ENCODE results near the gene COMTD1. TPM values are rescaled to one million over a fixed set of nuclear protein-coding genes. Genes with fewer than 3 reads are reported as not detected.
"Not testable (repeated sequence)": the region's sequence is repeated elsewhere in the genome, so short reads cannot be mapped to it uniquely, and the experiment has no call there.

Gene COMTD1
- total RNA-seq, 2 experiments from 2014 or later: 37.7 to 47.2 TPM

- H3K27ac ChIP-seq (ENCODE audit: low read depth, low read length, poor library complexity, severe bottlenecking): no peak overlapping the region
- H3K9me2 ChIP-seq (ENCODE audit: insufficient read depth, low read length): no peaks in the 10 kb centered on the region
- no TSS peak for BruUV-seq (replicated peaks)
- H3K4me3 ChIP-seq (ENCODE audit: low read depth, low read length, poor library complexity, severe bottlenecking): no peak overlapping the region
- intact Hi-C loops (cut with micrococcal nuclease; ENCODE audit: unreplicated experiment): no loop called here
- no peaks in the 10 kb centered on the region for H3K9me3 ChIP-seq (ENCODE audit: low read length)
- DNase-seq (ENCODE audit: low spot score): no peak
- no peak overlapping the region for H3K4me2 ChIP-seq (ENCODE audit: low read length)
- TF ChIP-seq EZH2phosphoT487 (IDR thresholded peaks at IDR 0.05; ENCODE audit: borderline replicate concordance, low read depth, low read length) (no peak), CTCF (conservative IDR thresholded peaks at IDR 0.05; ENCODE audit: low read length) (no peak)
- no peaks in the 10 kb centered on the region for H3K36me3 ChIP-seq (ENCODE audit: insufficient read depth, low read length)
- H4K20me1 ChIP-seq (ENCODE audit: insufficient read depth, low read length): no peaks in the 10 kb centered on the region
- POLR2A ChIA-PET: interaction anchor here (0.6 to 1.1 kb wide), 2 partner anchors 28 to 91 kb away, joined by 3 to 4 read pairs; no protein-coding TSS in a partner anchor
- H2AFZ ChIP-seq (ENCODE audit: low read length): no peak overlapping the region
- CTCF ChIA-PET (ENCODE audit: unreplicated experiment): no interaction called here
- peaks cover 8% of the 10 kb centered on the region for H3K4me1 ChIP-seq (ENCODE audit: insufficient read depth, low read length, poor library complexity, severe bottlenecking)
- H3K79me2 ChIP-seq (ENCODE audit: insufficient read depth, low read depth, low read length): peaks cover 2% of the 10 kb centered on the region
These were observed 29.8 kb downstream of the COMTD1 start for GRCh38 chr10:75205908-75206307.

DNA sequence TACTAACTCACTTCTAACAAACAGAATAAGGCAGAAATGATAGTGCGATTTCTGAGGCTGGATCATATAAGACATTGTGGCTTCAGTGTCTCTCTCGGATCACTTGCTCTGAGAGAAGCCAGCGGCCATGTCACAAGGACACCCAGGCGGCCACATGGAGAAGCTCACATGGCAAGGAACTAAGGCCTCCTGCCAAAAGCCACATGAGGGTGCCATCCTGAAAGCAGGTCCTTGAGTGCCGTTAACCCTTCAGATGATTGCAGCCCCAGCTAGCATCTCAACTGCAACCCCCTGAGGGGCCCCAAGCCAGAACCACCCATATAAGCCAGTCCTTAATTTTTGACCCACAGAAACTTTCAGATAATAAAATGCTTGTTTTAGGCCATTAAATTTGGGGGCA lies 32.0 kb downstream of the COMTD1 start:
- no peak overlapping the region for H3K4me3 ChIP-seq (ENCODE audit: low read depth, low read length, poor library complexity, severe bottlenecking)
- intact Hi-C loops (cut with micrococcal nuclease; ENCODE audit: unreplicated experiment): no loop called here
- ChIA-PET POLR2A (interaction anchor here (0.7 kb wide), 1 partner anchor 72 kb away, joined by 3 read pairs; no protein-coding TSS in a partner anchor), CTCF (ENCODE audit: unreplicated experiment) (interaction anchor here (1.1 kb wide), 1 partner anchor 15 kb away, joined by 3 read pairs; no protein-coding TSS in a partner anchor)
- no peaks in the 10 kb centered on the region for H3K36me3 ChIP-seq (ENCODE audit: insufficient read depth, low read length)
- H2AFZ ChIP-seq (ENCODE audit: low read length): no peak overlapping the region
- no peaks in the 10 kb centered on the region for H3K4me1 ChIP-seq (ENCODE audit: insufficient read depth, low read length, poor library complexity, severe bottlenecking)
- TF ChIP-seq EZH2phosphoT487 (IDR thresholded peaks at IDR 0.05; ENCODE audit: borderline replicate concordance, low read depth, low read length) (no peak), CTCF (conservative IDR thresholded peaks at IDR 0.05; ENCODE audit: low read length) (no peak)
- H4K20me1 ChIP-seq (ENCODE audit: insufficient read depth, low read length): no peaks in the 10 kb centered on the region
- no peaks in the 10 kb centered on the region for H3K79me2 ChIP-seq (ENCODE audit: insufficient read depth, low read depth, low read length)
- no peak overlapping the region for H3K27ac ChIP-seq (ENCODE audit: low read depth, low read length, poor library complexity, severe bottlenecking)
- no TSS peak for BruUV-seq (replicated peaks)
- H3K9me3 ChIP-seq (ENCODE audit: low read length): no peaks in the 10 kb centered on the region
- H3K9me2 ChIP-seq (ENCODE audit: insufficient read depth, low read length): no peaks in the 10 kb centered on the region
- no peak for DNase-seq (ENCODE audit: low spot score)
- no peak overlapping the region for H3K4me2 ChIP-seq (ENCODE audit: low read length)

DNA sequence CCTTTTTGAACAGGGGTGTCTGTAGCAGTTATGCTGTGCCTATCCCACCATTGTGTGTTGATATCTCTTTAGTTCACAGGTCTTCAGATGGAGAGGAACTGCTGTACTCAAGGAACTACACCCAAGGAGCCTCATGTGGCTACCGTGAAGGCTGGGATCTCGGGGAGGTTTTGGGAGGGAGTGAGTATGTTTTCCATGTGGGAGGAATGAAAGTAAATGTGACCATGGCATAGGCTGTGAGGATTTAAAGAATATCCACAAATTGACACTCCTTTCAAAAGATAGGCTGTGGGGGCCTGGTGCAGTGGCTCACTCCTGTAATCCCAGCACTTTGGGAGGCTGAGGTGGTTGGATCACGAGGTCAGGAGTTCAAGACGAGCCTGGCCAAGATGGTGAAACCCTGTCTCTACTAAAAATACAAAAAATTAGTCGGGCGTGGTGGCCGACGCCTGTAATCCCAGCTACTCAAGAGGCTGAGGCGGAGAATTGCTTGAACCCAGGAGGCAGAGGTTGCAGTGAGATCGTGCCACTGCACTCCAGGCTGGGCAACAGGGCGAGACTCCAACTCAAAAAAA lies 32.6 kb downstream of the COMTD1 start:
- H3K9me2 ChIP-seq (ENCODE audit: insufficient read depth, low read length); H3K9me3 ChIP-seq (ENCODE audit: low read length); H3K79me2 ChIP-seq (ENCODE audit: insufficient read depth, low read depth, low read length); H2AFZ ChIP-seq (ENCODE audit: low read length); H4K20me1 ChIP-seq (ENCODE audit: insufficient read depth, low read length); CTCF ChIA-PET (ENCODE audit: unreplicated experiment); H3K4me3 ChIP-seq (ENCODE audit: low read depth, low read length, poor library complexity, severe bottlenecking); H3K4me1 ChIP-seq (ENCODE audit: insufficient read depth, low read length, poor library complexity, severe bottlenecking); H3K27ac ChIP-seq (ENCODE audit: low read depth, low read length, poor library complexity, severe bottlenecking); H3K36me3 ChIP-seq (ENCODE audit: insufficient read depth, low read length); H3K4me2 ChIP-seq (ENCODE audit: low read length); BruUV-seq (replicated peaks); DNase-seq (ENCODE audit: low spot score); intact Hi-C loops (cut with micrococcal nuclease; ENCODE audit: unreplicated experiment): not testable (repeated sequence)
- POLR2A ChIA-PET: interaction anchor here (0.7 kb wide), 1 partner anchor 71 kb away, joined by 3 read pairs; no protein-coding TSS in a partner anchor
